MCF 10A (cell line): ENCODE results near the gene DACH1. TPM values are rescaled to one million over a fixed set of nuclear protein-coding genes. Genes with fewer than 3 reads are reported as not detected.
"Not testable (repeated sequence)": the region's sequence is repeated elsewhere in the genome, so short reads cannot be mapped to it uniquely, and the experiment has no call there.

Experiments
- BruUV-seq: library from RNA; stranded (reverse); fragments of 400-500 nt; replicated peaks from 2 replicates; lab custom pipeline; 2021; lab: Mats Ljungman, UMichigan
- CTCF ChIA-PET: fragments of 300-600 bp; sonication (Branson Sonifier 250); formaldehyde crosslinking; extraction: SDS; loops from one replicate; lab custom pipeline; 2021; ENCODE audit warnings: antibody characterized with exemption, inconsistent platforms; lab: Yijun Ruan, JAX
- POLR2A ChIA-PET: fragments of 300-600, 350-650 bp; sonication (Branson Sonifier 250); formaldehyde crosslinking; extraction: SDS; loops from one replicate; lab custom pipeline; 2020; ENCODE audit warnings: antibody characterized with exemption, inconsistent platforms; lab: Yijun Ruan, JAX
- DNase-seq: peaks from one replicate; pipeline ENCODE4 v3.0.0-alpha.2; 2018; ENCODE audit not compliant: unreplicated experiment
- H3K27ac Mint-ChIP-seq: one replicate; pipeline ENCODE4 v1.8.0; 2022; ENCODE audit warnings: mild to moderate bottlenecking, low read depth, mixed read lengths; ENCODE audit not compliant: unreplicated experiment
- H3K27me3 Mint-ChIP-seq: one replicate; pipeline ENCODE4 v1.8.0; 2022; ENCODE audit warnings: mixed read lengths; ENCODE audit not compliant: insufficient read depth, unreplicated experiment
- H3K36me3 Mint-ChIP-seq: one replicate; pipeline ENCODE4 v1.8.0; 2022; ENCODE audit warnings: mild to moderate bottlenecking, moderate library complexity, mixed read lengths; ENCODE audit not compliant: insufficient read depth, unreplicated experiment
- H3K4me1 Mint-ChIP-seq: one replicate; pipeline ENCODE4 v1.8.0; 2022; ENCODE audit warnings: mixed read lengths; ENCODE audit not compliant: insufficient read depth, unreplicated experiment
- H3K4me3 Mint-ChIP-seq: one replicate; pipeline ENCODE4 v1.8.0; 2022; ENCODE audit warnings: mild to moderate bottlenecking, moderate library complexity, mixed read lengths; ENCODE audit not compliant: unreplicated experiment
- H3K9me3 Mint-ChIP-seq: one replicate; pipeline ENCODE4 v1.8.0; 2022; ENCODE audit warnings: mixed read lengths; ENCODE audit not compliant: unreplicated experiment
- CTCF ChIP-seq: fragments of 200-600 bp; IDR thresholded peaks from one replicate; pipeline ENCODE4 v1.8.0; 2022; ENCODE audit warnings: antibody characterized with exemption, mild to moderate bottlenecking; ENCODE audit not compliant: unreplicated experiment
- intact Hi-C: fragments of 100-400 bp; cut with micrococcal nuclease; formaldehyde crosslinking; loops from 2 replicates; pipeline ENCODE4 v1.14.1; 2022
- total RNA-seq: library from RNA; stranded (reverse); gene quantifications from 2 replicates; pipeline ENCODE4 v1.2.3, GENCODE V29; 2022

The DACH1 gene
- total RNA-seq, 1 experiment from 2014 or later: not detected

- Mint-ChIP-seq H3K36me3 (no peaks in the 10 kb centered on the region), H3K4me3 (no peak overlapping the region), H3K27me3 (peaks cover 50% of the 10 kb centered on the region), H3K27ac (no peak overlapping the region), H3K9me3 (no peaks in the 10 kb centered on the region), H3K4me1 (no peaks in the 10 kb centered on the region)
- no peak for TF ChIP-seq CTCF
- DNase-seq: no peak
- BruUV-seq: no TSS peak
- intact Hi-C loops: no loop called here
- ChIA-PET CTCF (no interaction called here), POLR2A (no interaction called here)
These were observed 28.2 kb downstream of the DACH1 start for GRCh38 chr13:71838842-71839241.

- DNase-seq, POLR2A ChIA-PET, H3K36me3 Mint-ChIP-seq, BruUV-seq, intact Hi-C loops, H3K27ac Mint-ChIP-seq, H3K9me3 Mint-ChIP-seq, H3K4me3 Mint-ChIP-seq, H3K4me1 Mint-ChIP-seq: not testable (repeated sequence)
- peaks cover 50% of the 10 kb centered on the region for H3K27me3 Mint-ChIP-seq
- CTCF ChIA-PET: interaction anchor here (1.5 kb wide), 1 partner anchor 41 kb away, joined by 6 read pairs; no protein-coding TSS in a partner anchor
These were observed 29.4 kb downstream of the DACH1 start for GRCh38 chr13:71837582-71837981.

- no peaks in the 10 kb centered on the region for H3K9me3 Mint-ChIP-seq
- no TSS peak for BruUV-seq
- H3K36me3 Mint-ChIP-seq: no peaks in the 10 kb centered on the region
- no peak for TF ChIP-seq CTCF
- H3K4me3 Mint-ChIP-seq: no peak overlapping the region
- DNase-seq: no peak
- ChIA-PET POLR2A (no interaction called here), CTCF (no interaction called here)
- H3K27me3 Mint-ChIP-seq: peaks cover 86% of the 10 kb centered on the region
- no peak overlapping the region for H3K27ac Mint-ChIP-seq
- intact Hi-C loops: no loop called here
- H3K4me1 Mint-ChIP-seq: no peaks in the 10 kb centered on the region
These were observed 35.3 kb downstream of the DACH1 start for GRCh38 chr13:71831716-71832115.

GRCh38 chr13:71830736-71831135, 36.3 kb downstream of the DACH1 start:
- no peak for TF ChIP-seq CTCF
- ChIA-PET CTCF (no interaction called here), POLR2A (no interaction called here)
- no TSS peak for BruUV-seq
- Mint-ChIP-seq H3K4me1 (no peaks in the 10 kb centered on the region), H3K4me3 (no peak overlapping the region), H3K27me3 (peaks cover 86% of the 10 kb centered on the region), H3K36me3 (no peaks in the 10 kb centered on the region), H3K9me3 (no peaks in the 10 kb centered on the region), H3K27ac (no peak overlapping the region)
- intact Hi-C loops: no loop called here
- no peak for DNase-seq

- intact Hi-C loops: no loop called here
- no peaks in the 10 kb centered on the region for H3K36me3 Mint-ChIP-seq
- BruUV-seq: no TSS peak
- H3K4me1 Mint-ChIP-seq: no peaks in the 10 kb centered on the region
- no peak overlapping the region for H3K27ac Mint-ChIP-seq
- peaks cover 83% of the 10 kb centered on the region for H3K27me3 Mint-ChIP-seq
- TF ChIP-seq CTCF: no peak
- POLR2A ChIA-PET: no interaction called here
- no peak overlapping the region for H3K4me3 Mint-ChIP-seq
- DNase-seq: no peak
- no peaks in the 10 kb centered on the region for H3K9me3 Mint-ChIP-seq
- CTCF ChIA-PET: no interaction called here
These were observed 36.7 kb downstream of the DACH1 start for GRCh38 chr13:71830323-71830722.
